ENCODE measurements around the gene NHSL1.
"Not testable (repeated sequence)": the region's sequence is repeated elsewhere in the genome, so short reads cannot be mapped to it uniquely, and the experiment has no call there.

GRCh38 chr6:138425256-138425655, 74.0 kb downstream of the NHSL1 start:
- TF ChIP-seq CTCF (IDR thresholded peaks at IDR 0.05); POLR2A (IDR thresholded peaks at IDR 0.05); POLR2AphosphoS5 (IDR thresholded peaks at IDR 0.05); EP300 (IDR thresholded peaks at IDR 0.05; ENCODE audit: low read depth): not testable (repeated sequence)

Data from transverse colon (tissue), 4 donors.